Pancreas (tissue), 10 donors: ENCODE data around the gene OR6A2. TPM values are rescaled to one million over a fixed set of nuclear protein-coding genes. Genes with fewer than 3 reads are reported as not detected.

Source experiments
- ATAC-seq, 4 donors: fragments of 200-7000 bp; cut with Tn5 transposase; one replicate each; pipeline versions ENCODE4 v1.8.0 to v1.9.1; 2020; ENCODE audit warnings: mild to moderate bottlenecking in 4 of 4, moderate library complexity in 4 of 4
- DNase-seq, 6 donors: peaks; one replicate each; pipeline ENCODE4 v3.0.0-alpha.2; 2020
- FAIRE-seq: peaks from 2 replicates; lab custom pipeline; 2012; peaks lifted over from hg19 to GRCh38; lab: Jason Lieb, UNC
- H3K27ac ChIP-seq, 4 donors: fragments of 200-600 bp; sonication (generic); 1 replicate in 3 of 4; 2 replicates in 1 of 4; pipeline versions ENCODE4 v1.5.0 to v1.8.0; 2020
- H3K27me3 ChIP-seq, 4 donors: fragments of 200-600 bp; one replicate each; pipeline ENCODE4 v1.8.0; 2021
- H3K36me3 ChIP-seq, 3 donors: fragments of 200-600 bp; sonication (generic) in 1 of 3; one replicate each; pipeline versions ENCODE4 v1.5.0 to v1.8.0; 2020 to 2021
- H3K4me1 ChIP-seq, 3 donors: fragments of 200-600 bp; one replicate each; pipeline ENCODE4 v1.8.0; 2021
- H3K4me3 ChIP-seq, 4 donors: fragments of 200-600 bp; sonication (generic) in 2 of 4; one replicate each; pipeline versions ENCODE4 v1.5.0 to v1.8.0; 2020 to 2021
- H3K9me3 ChIP-seq, 4 donors: fragments of 200-600 bp; one replicate each; pipeline ENCODE4 v1.8.0; 2021
- WGBS, 2 donors: extraction: QIAGEN DNeasy Blood & Tissue Kit; methylation state at CpG; one replicate each; pipeline ENCODE4 v1.1.7; 2013; 5-methylcytosine and 5-hydroxymethylcytosine counted together
- intact Hi-C, 3 donors: fragments of 100-400 bp; cut with DNase I; formaldehyde crosslinking; loops; one replicate each; pipeline versions ENCODE4 v1.11.1 to v1.14.2; 2022
- polyA plus RNA-seq, 2 donors: library from polyadenylated mRNA; stranded (reverse); fragments of 200-250 nt; gene quantifications; one replicate each; pipeline ENCODE4 v1.2.3, GENCODE V29; 2013
- total RNA-seq, 6 donors: library from RNA; stranded (reverse); fragmentation: NEBNext Ultra II Directional in 4 of 6; extraction: Animal tissue kit (Norgen Biotek cat#: 25700) in 4 of 6; gene quantifications; one replicate each; pipeline versions ENCODE4 v1.2.1 to v1.2.4, GENCODE V29; 2021 to 2023
- TF ChIP-seq, protein P1 (sequence below), 4 donors: fragments of 200-600 bp; sonication (generic) in 3 of 4; IDR thresholded peaks; one replicate each; pipeline versions ENCODE4 v1.5.0 to v1.8.0; 2021; ENCODE audit warnings: antibody characterized with exemption in 4 of 4
- donor health status: healthy with polysubstance abuse.
- donor health status: DM: no; HTN: no; CAD: no; lungs with moderate emphysema.
- donor health status: DM: no; HTN: no; CAD: no.
- donor health status: control.
- donor health status: control.
- donor health status: Bipolar disorder and iron deficiency.
- donor health status: DM: yes; HTN: yes; CAD: no.
- donor health status: DM: no; HTN: no; CAD: no.
- donor health status: DM: no; HTN: no; CAD: no.
- donor health status: DM: yes; HTN: yes; CAD: no.

The OR6A2 gene
- total and polyA plus RNA-seq, 8 donors = 0.06 to 0.39 (median 0.16) TPM; not detected in 2

DNA sequence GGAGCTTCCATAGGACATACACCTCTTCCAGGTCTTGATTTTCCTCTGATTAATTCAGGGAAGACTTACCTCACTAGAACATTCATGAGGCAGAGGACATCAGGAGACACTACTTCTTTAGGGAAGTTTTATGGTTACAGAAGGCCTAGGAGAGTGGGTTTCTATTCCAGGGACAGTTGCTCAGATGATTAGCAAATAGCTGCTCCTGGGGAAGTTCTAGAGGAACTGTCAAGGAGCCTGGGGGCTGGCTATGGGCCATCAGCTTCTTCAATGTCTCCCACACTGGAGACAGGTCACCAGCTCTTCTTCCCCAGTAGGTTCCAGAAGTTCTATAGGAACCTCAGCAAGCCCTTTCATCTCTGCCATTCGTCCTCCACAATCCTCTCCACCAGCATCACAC, 34.5 kb upstream of the OR6A2 start:
- no peak overlapping the region for H3K4me3 ChIP-seq
- H3K36me3 ChIP-seq = no peaks in the 10 kb centered on the region
- intact Hi-C loops = no loop called here
- ATAC-seq (no peak), DNase-seq (no peak), FAIRE-seq (no peak)
- no peaks in the 10 kb centered on the region for H3K27me3 ChIP-seq
- H3K27ac ChIP-seq = no peak overlapping the region
- no peaks in the 10 kb centered on the region for H3K9me3 ChIP-seq
- TF ChIP-seq, protein P1, sequence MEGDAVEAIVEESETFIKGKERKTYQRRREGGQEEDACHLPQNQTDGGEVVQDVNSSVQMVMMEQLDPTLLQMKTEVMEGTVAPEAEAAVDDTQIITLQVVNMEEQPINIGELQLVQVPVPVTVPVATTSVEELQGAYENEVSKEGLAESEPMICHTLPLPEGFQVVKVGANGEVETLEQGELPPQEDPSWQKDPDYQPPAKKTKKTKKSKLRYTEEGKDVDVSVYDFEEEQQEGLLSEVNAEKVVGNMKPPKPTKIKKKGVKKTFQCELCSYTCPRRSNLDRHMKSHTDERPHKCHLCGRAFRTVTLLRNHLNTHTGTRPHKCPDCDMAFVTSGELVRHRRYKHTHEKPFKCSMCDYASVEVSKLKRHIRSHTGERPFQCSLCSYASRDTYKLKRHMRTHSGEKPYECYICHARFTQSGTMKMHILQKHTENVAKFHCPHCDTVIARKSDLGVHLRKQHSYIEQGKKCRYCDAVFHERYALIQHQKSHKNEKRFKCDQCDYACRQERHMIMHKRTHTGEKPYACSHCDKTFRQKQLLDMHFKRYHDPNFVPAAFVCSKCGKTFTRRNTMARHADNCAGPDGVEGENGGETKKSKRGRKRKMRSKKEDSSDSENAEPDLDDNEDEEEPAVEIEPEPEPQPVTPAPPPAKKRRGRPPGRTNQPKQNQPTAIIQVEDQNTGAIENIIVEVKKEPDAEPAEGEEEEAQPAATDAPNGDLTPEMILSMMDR (IDR thresholded peaks at IDR 0.05) = no peak
- no peaks in the 10 kb centered on the region for H3K4me1 ChIP-seq
- 61 to 75% methylated on average over 1 of the region's 1 CpG for WGBS, 2 donors

DNA sequence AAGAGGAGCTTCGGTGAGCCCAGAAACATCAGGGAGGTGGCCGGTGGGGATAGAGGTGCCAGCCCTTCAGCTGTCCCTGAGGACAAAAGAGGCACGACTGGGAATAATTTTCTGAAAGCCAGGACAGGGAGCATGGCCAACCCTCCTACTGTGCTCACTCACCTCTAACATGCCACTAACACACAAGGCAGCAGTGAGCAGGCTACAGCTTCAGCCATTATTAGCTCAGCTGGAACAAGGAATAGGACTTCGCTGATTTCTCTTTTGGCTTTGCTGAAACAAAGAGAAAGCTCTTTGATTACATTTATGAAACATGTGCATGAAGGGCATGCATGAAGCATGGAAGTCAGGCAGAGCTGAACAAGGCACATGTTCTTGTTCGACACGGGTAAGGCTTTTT, 33.9 kb upstream of the OR6A2 start:
- intact Hi-C loops = no loop called here
- ATAC-seq = no peak
- no peak for DNase-seq
- Histone ChIP-seq H3K27me3 (no peaks in the 10 kb centered on the region), H3K4me3 (no peak overlapping the region), H3K36me3 (no peaks in the 10 kb centered on the region), H3K27ac (no peak overlapping the region), H3K4me1 (no peaks in the 10 kb centered on the region), H3K9me3 (no peaks in the 10 kb centered on the region)
- no peak for FAIRE-seq
- TF ChIP-seq, protein P1 (IDR thresholded peaks at IDR 0.05) = no peak
- WGBS, 2 donors = 68 to 76% methylated on average over 6 of the region's 6 CpGs

DNA sequence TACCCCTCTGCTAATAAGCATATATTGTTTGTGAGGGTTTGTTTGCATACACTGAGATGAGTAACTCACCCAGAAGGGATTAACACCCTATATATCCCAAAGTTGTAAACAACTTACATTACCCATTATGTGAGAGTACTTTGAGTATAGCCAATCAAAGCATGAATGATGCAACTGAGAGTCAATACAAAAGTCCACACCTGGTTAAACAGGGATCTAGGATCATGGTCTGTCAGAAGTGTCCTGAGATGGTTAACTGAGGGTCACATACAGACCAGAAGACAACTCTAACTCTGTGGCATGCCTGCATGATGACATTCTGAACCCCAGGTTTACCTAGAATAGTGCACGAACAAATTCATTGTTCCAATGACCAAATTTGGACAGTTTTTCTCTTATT, 28.6 kb upstream of the OR6A2 start:
- no peak for DNase-seq
- H3K4me1 ChIP-seq = no peaks in the 10 kb centered on the region
- 63 to 73% methylated on average over 1 of the region's 1 CpG for WGBS, 2 donors
- no peaks in the 10 kb centered on the region for H3K36me3 ChIP-seq
- no peak overlapping the region for H3K27ac ChIP-seq
- no peaks in the 10 kb centered on the region for H3K27me3 ChIP-seq
- H3K4me3 ChIP-seq = no peak overlapping the region
- FAIRE-seq = no peak
- TF ChIP-seq, protein P1 (IDR thresholded peaks at IDR 0.05) = no peak
- H3K9me3 ChIP-seq = no peaks in the 10 kb centered on the region
- intact Hi-C loops = no loop called here
- ATAC-seq = no peak

DNA sequence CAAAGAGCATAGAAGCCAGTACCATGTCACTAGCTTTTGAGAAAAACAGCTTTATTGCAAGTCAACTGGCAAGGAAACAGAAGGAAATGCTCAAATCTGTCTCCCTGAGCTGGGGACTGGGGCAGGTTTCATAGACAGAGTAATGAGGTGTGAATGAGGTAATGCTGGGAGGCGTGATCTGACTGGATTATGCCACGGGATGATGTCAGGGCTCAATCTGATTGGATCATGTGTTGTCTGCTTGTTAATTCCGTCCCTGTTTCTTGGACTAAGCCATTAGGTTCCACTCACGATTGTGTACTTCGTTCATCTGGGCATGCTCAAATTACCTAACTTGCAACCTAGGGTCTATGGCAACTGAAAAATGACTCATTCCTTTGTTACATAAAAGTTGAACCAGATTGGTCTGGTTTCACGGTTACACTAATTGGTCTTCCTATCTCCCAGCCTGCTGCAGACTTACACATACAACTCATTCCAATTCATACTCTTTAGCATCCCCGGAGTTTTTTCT, 25.8 kb upstream of the OR6A2 start:
- H3K27ac ChIP-seq = no peak overlapping the region
- FAIRE-seq = no peak
- intact Hi-C loops = no loop called here

More for the DNA sequence above, 25.8 kb upstream of the OR6A2 start:
- TF ChIP-seq, protein P1 (IDR thresholded peaks at IDR 0.05) = no peak
- Histone ChIP-seq H3K9me3 (no peaks in the 10 kb centered on the region), H3K4me1 (no peaks in the 10 kb centered on the region), H3K4me3 (no peak overlapping the region), H3K27me3 (no peaks in the 10 kb centered on the region), H3K36me3 (no peaks in the 10 kb centered on the region)
- WGBS, 2 donors = 61 to 65% methylated on average over 7 of the region's 7 CpGs
- ATAC-seq (no peak), DNase-seq (no peak)
